ENCODE measurements around the gene KRTAP10-6.

KRTAP10-6 gene

DNA sequence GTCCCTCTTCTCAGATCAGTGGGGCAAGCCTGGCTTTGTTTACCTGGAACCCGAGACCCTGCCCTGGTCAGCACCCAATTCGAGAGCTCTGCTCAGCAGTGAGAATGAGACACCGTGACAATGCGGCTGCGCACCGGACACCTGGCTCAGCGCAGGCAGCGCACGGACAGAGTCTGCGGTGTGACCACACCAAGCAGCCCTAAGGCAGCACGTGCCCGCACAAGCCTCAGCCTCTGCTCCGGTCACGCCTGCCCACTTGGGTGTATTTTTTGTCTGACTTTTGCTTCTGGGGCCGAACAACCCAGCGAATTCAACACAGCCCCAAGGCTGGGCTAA lies 24.3 kb upstream of the KRTAP10-6 start:
- H2AFZ ChIP-seq (ENCODE audit: insufficient read depth, low read length, poor library complexity): no peak overlapping the region
- H3K9me3 ChIP-seq (ENCODE audit: insufficient read depth, low read depth, low read length): peaks cover 26% of the 10 kb centered on the region
- no peak overlapping the region for H3K9ac ChIP-seq (ENCODE audit: low read length)
- H3K18ac ChIP-seq (ENCODE audit: low read length): no peak overlapping the region
- no peak overlapping the region for H3K23ac ChIP-seq (ENCODE audit: low read length)
- DNase-seq: no peak
- no peaks in the 10 kb centered on the region for H3K27me3 ChIP-seq (ENCODE audit: insufficient read depth, low read length)
- H3K79me2 ChIP-seq (ENCODE audit: control insufficient read depth, insufficient read depth, low read length, poor library complexity): no peaks in the 10 kb centered on the region
- H4K91ac ChIP-seq (ENCODE audit: low read depth, low read length): no peak overlapping the region
- no peaks in the 10 kb centered on the region for H3K36me3 ChIP-seq (ENCODE audit: control insufficient read depth in 1 of 2, insufficient read depth in 2 of 2, low read length in 2 of 2)
- H3K14ac ChIP-seq (ENCODE audit: low read length): no peak overlapping the region
- H3K4me3 ChIP-seq (ENCODE audit: low read depth, low read length): no peak overlapping the region
- H3K27ac ChIP-seq (ENCODE audit: low read depth, low read length): no peak overlapping the region
- no peak overlapping the region for H2BK12ac ChIP-seq (ENCODE audit: low read length)
- no peak overlapping the region for H3K4me2 ChIP-seq (ENCODE audit: low read length)
- H3K79me1 ChIP-seq (ENCODE audit: low read length): no peaks in the 10 kb centered on the region
- H3K4ac ChIP-seq (ENCODE audit: low read depth, low read length): no peak overlapping the region
- H2BK5ac ChIP-seq (ENCODE audit: low read depth, low read length, poor library complexity): no peak overlapping the region
- H4K12ac ChIP-seq (ENCODE audit: low read depth, low read length): no peak overlapping the region
- H2BK120ac ChIP-seq (ENCODE audit: insufficient read depth, low read length, poor library complexity): no peak overlapping the region
- no peak overlapping the region for H4K8ac ChIP-seq (ENCODE audit: low read depth, low read length)
- no peaks in the 10 kb centered on the region for H3K4me1 ChIP-seq (ENCODE audit: control insufficient read depth in 1 of 2, insufficient read depth in 2 of 2, low read length in 2 of 2)
- no peak overlapping the region for H2AK5ac ChIP-seq (ENCODE audit: low read length)
- no CpG with 5 or more reads among the region's 16 CpGs for WGBS (ENCODE audit: extremely low coverage, insufficient coverage, insufficient read length)

DNA sequence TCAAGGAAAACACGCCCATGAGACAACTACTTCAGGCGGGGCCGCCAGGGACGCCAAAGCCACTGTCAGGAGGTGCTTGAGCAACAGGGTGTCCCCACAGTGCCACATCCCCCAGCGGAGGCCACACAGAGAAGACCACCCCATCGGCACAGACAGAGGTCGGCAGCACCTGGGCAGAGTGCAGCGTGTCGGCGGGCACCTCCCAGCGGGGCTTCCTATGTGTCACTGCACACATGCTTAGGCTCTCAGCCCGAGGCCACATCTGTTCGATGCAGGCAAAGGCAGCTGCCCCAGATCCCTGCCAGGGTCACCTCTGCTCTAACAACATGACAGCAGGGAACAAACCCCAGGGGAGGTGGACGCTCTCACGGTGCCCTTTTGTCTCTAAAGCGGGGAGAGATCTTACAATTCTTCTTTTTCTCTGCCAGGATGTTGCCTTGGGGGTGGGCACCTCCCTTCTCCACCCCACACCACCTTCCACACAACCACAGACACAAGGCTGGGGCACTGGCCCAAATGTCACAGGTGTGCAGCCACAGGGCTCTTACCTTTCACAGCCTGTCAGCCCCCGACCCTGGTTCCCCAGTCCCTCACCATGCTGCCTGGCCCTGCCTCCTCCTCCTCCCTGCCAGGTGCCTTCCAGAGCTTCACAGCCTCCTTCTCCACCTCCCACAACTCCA lies 23.7 kb upstream of the KRTAP10-6 start:
- no peaks in the 10 kb centered on the region for H3K4me1 ChIP-seq (ENCODE audit: control insufficient read depth in 1 of 2, insufficient read depth in 2 of 2, low read length in 2 of 2)
- no peak for DNase-seq
- no peak overlapping the region for H3K4me2 ChIP-seq (ENCODE audit: low read length)
- H3K27me3 ChIP-seq (ENCODE audit: insufficient read depth, low read length): no peaks in the 10 kb centered on the region
- H2BK5ac ChIP-seq (ENCODE audit: low read depth, low read length, poor library complexity): no peak overlapping the region
- no peak overlapping the region for H3K27ac ChIP-seq (ENCODE audit: low read depth, low read length)
- peaks cover 28% of the 10 kb centered on the region for H3K9me3 ChIP-seq (ENCODE audit: insufficient read depth, low read depth, low read length)
- no peak overlapping the region for H3K4me3 ChIP-seq (ENCODE audit: low read depth, low read length)
- H3K79me1 ChIP-seq (ENCODE audit: low read length): no peaks in the 10 kb centered on the region
- no peak overlapping the region for H4K12ac ChIP-seq (ENCODE audit: low read depth, low read length)
- no peak overlapping the region for H3K14ac ChIP-seq (ENCODE audit: low read length)
- H3K4ac ChIP-seq (ENCODE audit: low read depth, low read length): no peak overlapping the region
- H3K18ac ChIP-seq (ENCODE audit: low read length): no peak overlapping the region
- H3K79me2 ChIP-seq (ENCODE audit: control insufficient read depth, insufficient read depth, low read length, poor library complexity): no peaks in the 10 kb centered on the region
- WGBS (ENCODE audit: extremely low coverage, insufficient coverage, insufficient read length): no CpG with 5 or more reads among the region's 17 CpGs
- no peak overlapping the region for H2AFZ ChIP-seq (ENCODE audit: insufficient read depth, low read length, poor library complexity)
- H3K36me3 ChIP-seq (ENCODE audit: control insufficient read depth in 1 of 2, insufficient read depth in 2 of 2, low read length in 2 of 2): no peaks in the 10 kb centered on the region
- H4K8ac ChIP-seq (ENCODE audit: low read depth, low read length): no peak overlapping the region
- H2BK12ac ChIP-seq (ENCODE audit: low read length): no peak overlapping the region
- no peak overlapping the region for H4K91ac ChIP-seq (ENCODE audit: low read depth, low read length)
- H2BK120ac ChIP-seq (ENCODE audit: insufficient read depth, low read length, poor library complexity): no peak overlapping the region
- no peak overlapping the region for H3K23ac ChIP-seq (ENCODE audit: low read length)
- no peak overlapping the region for H2AK5ac ChIP-seq (ENCODE audit: low read length)
- no peak overlapping the region for H3K9ac ChIP-seq (ENCODE audit: low read length)

DNA sequence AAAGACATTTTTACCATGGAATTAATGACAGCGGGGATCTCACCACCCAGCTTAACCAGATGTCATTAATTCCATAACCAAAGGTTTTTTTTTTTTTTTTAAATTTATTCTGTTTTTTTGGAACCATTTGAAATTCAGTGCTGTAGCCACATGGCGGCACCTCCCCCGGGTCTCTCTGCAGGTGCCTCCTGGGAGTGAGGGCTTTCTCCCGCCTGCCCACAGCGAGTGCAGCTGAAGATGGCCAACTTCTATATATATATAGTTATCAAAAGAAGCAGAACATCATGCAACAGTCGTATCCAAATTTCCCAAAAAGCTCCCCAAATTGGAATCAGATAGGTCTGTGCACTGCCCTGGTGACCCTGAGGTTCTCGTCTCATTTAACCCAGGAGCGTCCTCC lies 23.2 kb upstream of the KRTAP10-6 start:
- H3K4me2 ChIP-seq (ENCODE audit: low read length): no peak overlapping the region
- H4K8ac ChIP-seq (ENCODE audit: low read depth, low read length): no peak overlapping the region
- no peak overlapping the region for H2BK120ac ChIP-seq (ENCODE audit: insufficient read depth, low read length, poor library complexity)
- H3K36me3 ChIP-seq (ENCODE audit: control insufficient read depth in 1 of 2, insufficient read depth in 2 of 2, low read length in 2 of 2): no peaks in the 10 kb centered on the region
- H2BK12ac ChIP-seq (ENCODE audit: low read length): no peak overlapping the region
- no peak overlapping the region for H3K4ac ChIP-seq (ENCODE audit: low read depth, low read length)
- WGBS (ENCODE audit: extremely low coverage, insufficient coverage, insufficient read length): no CpG with 5 or more reads among the region's 8 CpGs
- H3K9me3 ChIP-seq (ENCODE audit: insufficient read depth, low read depth, low read length): peaks cover 28% of the 10 kb centered on the region
- no peak overlapping the region for H2AFZ ChIP-seq (ENCODE audit: insufficient read depth, low read length, poor library complexity)
- H3K23ac ChIP-seq (ENCODE audit: low read length): no peak overlapping the region
- no peak for DNase-seq
- no peaks in the 10 kb centered on the region for H3K27me3 ChIP-seq (ENCODE audit: insufficient read depth, low read length)
- H3K14ac ChIP-seq (ENCODE audit: low read length): no peak overlapping the region
- H4K91ac ChIP-seq (ENCODE audit: low read depth, low read length): no peak overlapping the region
- no peak overlapping the region for H3K9ac ChIP-seq (ENCODE audit: low read length)
- H2BK5ac ChIP-seq (ENCODE audit: low read depth, low read length, poor library complexity): no peak overlapping the region
- H3K4me3 ChIP-seq (ENCODE audit: low read depth, low read length): no peak overlapping the region
- H2AK5ac ChIP-seq (ENCODE audit: low read length): no peak overlapping the region
- no peak overlapping the region for H4K12ac ChIP-seq (ENCODE audit: low read depth, low read length)
- H3K79me2 ChIP-seq (ENCODE audit: control insufficient read depth, insufficient read depth, low read length, poor library complexity): no peaks in the 10 kb centered on the region
- H3K18ac ChIP-seq (ENCODE audit: low read length): no peak overlapping the region
- no peaks in the 10 kb centered on the region for H3K4me1 ChIP-seq (ENCODE audit: control insufficient read depth in 1 of 2, insufficient read depth in 2 of 2, low read length in 2 of 2)
- H3K27ac ChIP-seq (ENCODE audit: low read depth, low read length): no peak overlapping the region
- H3K79me1 ChIP-seq (ENCODE audit: low read length): no peaks in the 10 kb centered on the region

GRCh38 chr21:44614961-44615391 lies 22.7 kb upstream of the KRTAP10-6 start:
- no peak overlapping the region for H2BK120ac ChIP-seq (ENCODE audit: insufficient read depth, low read length, poor library complexity)
- no peak for DNase-seq
- H3K9ac ChIP-seq (ENCODE audit: low read length): no peak overlapping the region
- no peaks in the 10 kb centered on the region for H3K79me2 ChIP-seq (ENCODE audit: control insufficient read depth, insufficient read depth, low read length, poor library complexity)
- no peaks in the 10 kb centered on the region for H3K27me3 ChIP-seq (ENCODE audit: insufficient read depth, low read length)
- H3K36me3 ChIP-seq (ENCODE audit: control insufficient read depth in 1 of 2, insufficient read depth in 2 of 2, low read length in 2 of 2): no peaks in the 10 kb centered on the region
- no peak overlapping the region for H4K12ac ChIP-seq (ENCODE audit: low read depth, low read length)
- peaks cover 28% of the 10 kb centered on the region for H3K9me3 ChIP-seq (ENCODE audit: insufficient read depth, low read depth, low read length)
- no peak overlapping the region for H3K4ac ChIP-seq (ENCODE audit: low read depth, low read length)
- no peak overlapping the region for H2BK5ac ChIP-seq (ENCODE audit: low read depth, low read length, poor library complexity)
- H4K91ac ChIP-seq (ENCODE audit: low read depth, low read length): no peak overlapping the region
- WGBS (ENCODE audit: extremely low coverage, insufficient coverage, insufficient read length): no CpG with 5 or more reads among the region's 28 CpGs
- no peak overlapping the region for H3K23ac ChIP-seq (ENCODE audit: low read length)
- no peak overlapping the region for H2BK12ac ChIP-seq (ENCODE audit: low read length)
- H3K4me3 ChIP-seq (ENCODE audit: low read depth, low read length): no peak overlapping the region
- H3K4me1 ChIP-seq (ENCODE audit: control insufficient read depth in 1 of 2, insufficient read depth in 2 of 2, low read length in 2 of 2): no peaks in the 10 kb centered on the region
- no peak overlapping the region for H3K14ac ChIP-seq (ENCODE audit: low read length)
- no peak overlapping the region for H4K8ac ChIP-seq (ENCODE audit: low read depth, low read length)
- no peak overlapping the region for H3K27ac ChIP-seq (ENCODE audit: low read depth, low read length)
- no peaks in the 10 kb centered on the region for H3K79me1 ChIP-seq (ENCODE audit: low read length)
- H3K4me2 ChIP-seq (ENCODE audit: low read length): no peak overlapping the region
- H2AK5ac ChIP-seq (ENCODE audit: low read length): no peak overlapping the region
- H2AFZ ChIP-seq (ENCODE audit: insufficient read depth, low read length, poor library complexity): no peak overlapping the region
- no peak overlapping the region for H3K18ac ChIP-seq (ENCODE audit: low read length)
